GM21717 (cell line): ENCODE measurements around the gene MCRIP2.

ENCODE experiments used
- ATAC-seq: cut with Tn5 transposase; IDR thresholded peaks from one replicate; pipeline ENCODE4 v1.9.1; 2021; ENCODE audit warnings: mild to moderate bottlenecking, moderate library complexity; ENCODE audit not compliant: unreplicated experiment

The MCRIP2 gene

GRCh38 chr16:616733-617586 is 24.7 kb upstream of the MCRIP2 start:
- ATAC-seq = no peak

- no peak for ATAC-seq
Measured at GRCh38 chr16:617855-618254, 23.8 kb upstream of the MCRIP2 start.

- no peak for ATAC-seq
Measured at GRCh38 chr16:619476-620100, 22.0 kb upstream of the MCRIP2 start.

GRCh38 chr16:620700-621525 is 20.7 kb upstream of the MCRIP2 start:
- no peak for ATAC-seq

- ATAC-seq = no peak
Measured at GRCh38 chr16:621526-622105, 20.0 kb upstream of the MCRIP2 start.

- ATAC-seq = no peak
Measured at GRCh38 chr16:622920-623280, 18.7 kb upstream of the MCRIP2 start.

- ATAC-seq = no peak
Measured at GRCh38 chr16:624526-625070, 17.0 kb upstream of the MCRIP2 start.

- no peak for ATAC-seq
Measured at GRCh38 chr16:625117-625976, 16.3 kb upstream of the MCRIP2 start.

GRCh38 chr16:625977-626765 is 15.5 kb upstream of the MCRIP2 start:
- no peak for ATAC-seq

GRCh38 chr16:626787-627453 is 14.7 kb upstream of the MCRIP2 start:
- no peak for ATAC-seq

GRCh38 chr16:627454-628239 is 14.0 kb upstream of the MCRIP2 start:
- no peak for ATAC-seq

- ATAC-seq = no peak
Measured at GRCh38 chr16:628321-629061, 13.1 kb upstream of the MCRIP2 start.

GRCh38 chr16:629185-629832 is 12.3 kb upstream of the MCRIP2 start:
- no peak for ATAC-seq

- ATAC-seq = no peak
Measured at GRCh38 chr16:629833-630248, 11.8 kb upstream of the MCRIP2 start.

GRCh38 chr16:630249-630814 is 11.3 kb upstream of the MCRIP2 start:
- no peak for ATAC-seq

GRCh38 chr16:630815-631405 is 10.7 kb upstream of the MCRIP2 start, which contains the start of gene WFIKKN1:
Gene WFIKKN1, plus strand, starts transcription at chr16:630985. Its CDS starts 269 bp downstream, at chr16:631254.
- ATAC-seq = no peak
